Body of pancreas (tissue), 4 donors: ENCODE measurements around the gene SLC38A2. TPM values are rescaled to one million over a fixed set of nuclear protein-coding genes. Genes with fewer than 3 reads are reported as not detected.

ENCODE experiments used
- ATAC-seq: fragments of 150-250 bp; one replicate; pipeline ENCODE4 v1.9.1; 2016
- DNase-seq, 4 donors: peaks; one replicate each; pipeline ENCODE4 v3.0.0-alpha.2; 2019
- H3K27ac ChIP-seq, 4 donors: fragments of 200-600 bp; sonication (generic); 1 replicate in 3 of 4; 2 replicates in 1 of 4; pipeline versions ENCODE4 v1.5.1 to v1.6.1; 2016 to 2019; ENCODE audit warnings: mild to moderate bottlenecking in 1 of 4, mixed read lengths in 1 of 4, moderate library complexity in 1 of 4
- H3K27me3 ChIP-seq, 2 donors: fragments of 200-600 bp; sonication (generic); one replicate each; pipeline ENCODE4 v1.6.0; 2016; ENCODE audit warnings: mild to moderate bottlenecking in 1 of 2
- H3K36me3 ChIP-seq, 2 donors: fragments of 200-600 bp; sonication (generic); replicated peaks in 1 of 2; 2 replicates each; pipeline ENCODE4 v1.5.1; 2016; ENCODE audit warnings: low read depth in 2 of 2; ENCODE audit not compliant: insufficient read depth in 1 of 2
- H3K4me1 ChIP-seq: fragments of 200-600 bp; sonication (generic); one replicate; pipeline ENCODE4 v1.6.0; 2016
- H3K4me3 ChIP-seq, 2 donors: fragments of 200-600 bp; sonication (generic); 1 replicate in 1 of 2; 2 replicates in 1 of 2; pipeline ENCODE4 v1.5.1; 2016 to 2019
- H3K9me3 ChIP-seq, 3 donors: fragments of 200-600 bp; sonication (generic); 1 replicate in 2 of 3; 2 replicates in 1 of 3; pipeline ENCODE4 v1.5.1; 2016
- POLR2A ChIP-seq, 3 donors: fragments of 450-650 bp; IDR thresholded peaks; one replicate each; pipeline ENCODE4 v1.6.1; 2016; ENCODE audit warnings: antibody characterized with exemption in 3 of 3, mild to moderate bottlenecking in 2 of 3
- WGBS, 2 donors: methylation state at CpG; one replicate each; pipeline ENCODE4 v1.1.5; 2017; 5-methylcytosine and 5-hydroxymethylcytosine counted together
- intact Hi-C: fragments of 100-400 bp; cut with DNase I; formaldehyde crosslinking; loops from one replicate; pipeline ENCODE4 v1.15.1; 2023
- total RNA-seq, 2 donors: library from RNA; depleted of rRNA; stranded (reverse); fragments of >200 nt; gene quantifications; one replicate each; pipeline ENCODE4 v1.1.0, GENCODE V29; 2016
- TF ChIP-seq, protein P1 (sequence below), 7 experiments: fragments of 450-650 bp in 4 of 7; fragments of 200-600 bp in 3 of 7; sonication (generic) in 3 of 7; IDR thresholded peaks; one replicate each; pipeline ENCODE4 v1.5.1; 2016 to 2019; ENCODE audit warnings: antibody characterized with exemption in 7 of 7

SLC38A2 gene
- total RNA-seq, 2 donors from 2014 or later, result 184 to 203 TPM

DNA sequence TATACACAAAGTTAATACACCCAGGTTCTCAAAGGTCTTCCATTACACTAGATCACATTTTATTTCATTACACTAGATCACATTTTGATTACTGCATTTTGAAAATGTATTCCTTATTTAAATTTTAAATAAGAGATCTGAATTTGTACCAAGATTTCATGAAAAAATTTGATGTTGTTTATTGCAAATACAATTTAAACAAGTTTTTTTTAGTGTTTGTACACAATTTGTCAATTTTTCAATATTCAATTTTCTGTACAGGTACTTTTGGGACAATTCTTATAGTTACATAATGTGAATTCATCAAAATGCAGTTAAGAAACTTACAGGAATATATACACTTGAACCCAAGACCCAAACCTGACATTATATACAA, 14.3 kb downstream of the SLC38A2 start:
- H3K36me3 ChIP-seq, result peaks cover 18 to 26% of the 10 kb centered on the region in 2 donors
- H3K27ac ChIP-seq, result no peak overlapping the region
- no peak for ATAC-seq
- no peaks in the 10 kb centered on the region for H3K9me3 ChIP-seq
- no peak for DNase-seq
- intact Hi-C loops, result loop anchor here (10.0 kb wide), 1 partner anchor 296 kb away; no protein-coding TSS in a partner anchor
- no peak overlapping the region for H3K4me3 ChIP-seq
- no peaks in the 10 kb centered on the region for H3K27me3 ChIP-seq
- peaks cover 44% of the 10 kb centered on the region for H3K4me1 ChIP-seq
- TF ChIP-seq POLR2A (IDR thresholded peaks at IDR 0.05), result peak in 1 of 3 donors; percentile 3
- TF ChIP-seq, protein P1, sequence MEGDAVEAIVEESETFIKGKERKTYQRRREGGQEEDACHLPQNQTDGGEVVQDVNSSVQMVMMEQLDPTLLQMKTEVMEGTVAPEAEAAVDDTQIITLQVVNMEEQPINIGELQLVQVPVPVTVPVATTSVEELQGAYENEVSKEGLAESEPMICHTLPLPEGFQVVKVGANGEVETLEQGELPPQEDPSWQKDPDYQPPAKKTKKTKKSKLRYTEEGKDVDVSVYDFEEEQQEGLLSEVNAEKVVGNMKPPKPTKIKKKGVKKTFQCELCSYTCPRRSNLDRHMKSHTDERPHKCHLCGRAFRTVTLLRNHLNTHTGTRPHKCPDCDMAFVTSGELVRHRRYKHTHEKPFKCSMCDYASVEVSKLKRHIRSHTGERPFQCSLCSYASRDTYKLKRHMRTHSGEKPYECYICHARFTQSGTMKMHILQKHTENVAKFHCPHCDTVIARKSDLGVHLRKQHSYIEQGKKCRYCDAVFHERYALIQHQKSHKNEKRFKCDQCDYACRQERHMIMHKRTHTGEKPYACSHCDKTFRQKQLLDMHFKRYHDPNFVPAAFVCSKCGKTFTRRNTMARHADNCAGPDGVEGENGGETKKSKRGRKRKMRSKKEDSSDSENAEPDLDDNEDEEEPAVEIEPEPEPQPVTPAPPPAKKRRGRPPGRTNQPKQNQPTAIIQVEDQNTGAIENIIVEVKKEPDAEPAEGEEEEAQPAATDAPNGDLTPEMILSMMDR (IDR thresholded peaks at IDR 0.05), result no peak

DNA sequence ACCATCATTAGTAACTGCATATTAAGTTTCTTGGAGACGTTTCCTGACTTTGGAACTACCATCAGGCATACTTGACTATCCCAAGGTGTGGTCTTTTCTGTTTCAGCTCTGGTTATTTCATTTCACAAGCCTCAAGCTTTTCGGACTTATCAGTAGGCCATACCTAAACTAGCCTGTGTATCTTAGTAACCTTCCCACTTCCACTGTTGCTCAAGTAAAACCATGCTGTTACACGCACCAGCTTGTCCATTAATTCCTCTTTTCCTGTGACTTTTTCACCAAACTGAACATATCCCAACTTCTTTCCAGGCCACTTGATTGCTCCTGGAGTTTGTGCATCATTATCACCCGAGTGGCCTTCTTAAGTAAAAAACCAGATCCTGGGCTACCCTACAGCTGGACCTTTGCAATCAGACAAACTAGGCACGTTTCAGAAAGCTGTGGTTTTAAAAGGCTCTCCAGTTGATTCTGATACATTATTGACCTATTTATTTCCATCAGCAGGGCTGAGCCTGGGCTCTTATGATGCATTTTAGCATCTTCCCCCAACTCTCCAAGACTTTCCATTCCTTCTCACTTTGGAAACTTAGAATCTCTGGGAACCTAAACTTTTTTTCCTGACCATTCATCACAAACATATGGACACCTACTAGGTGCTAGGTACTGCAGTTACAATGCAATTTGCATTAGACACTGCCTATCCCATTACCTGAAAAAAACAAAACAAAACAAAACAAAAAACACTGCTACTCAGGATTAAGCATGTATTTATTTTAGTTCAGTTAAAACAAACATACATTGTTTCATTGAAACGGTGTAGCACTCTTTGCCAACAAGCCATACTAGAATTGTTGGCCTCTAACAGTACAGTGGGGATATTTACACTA, 14.9 kb downstream of the SLC38A2 start:
- peak in 2 of 3 donors; percentile 1 to 10 for TF ChIP-seq POLR2A (IDR thresholded peaks at IDR 0.05)
- TF ChIP-seq, protein P1 (IDR thresholded peaks at IDR 0.05), result no peak
- no peak for DNase-seq
- H3K27me3 ChIP-seq, result no peaks in the 10 kb centered on the region
- WGBS, 2 donors, result 31 to 41% methylated on average over 6 of the region's 6 CpGs
- peak overlapping the region in 1 of 4 donors; percentile 35 for H3K27ac ChIP-seq
- peaks cover 18 to 20% of the 10 kb centered on the region in 2 donors for H3K36me3 ChIP-seq
- intact Hi-C loops, result loop anchor here (10.0 kb wide), 1 partner anchor 297 kb away; no protein-coding TSS in a partner anchor
- peak; percentile 21 for ATAC-seq
- no peak overlapping the region for H3K4me3 ChIP-seq
- no peaks in the 10 kb centered on the region for H3K9me3 ChIP-seq
- H3K4me1 ChIP-seq, result peaks cover 37% of the 10 kb centered on the region

DNA sequence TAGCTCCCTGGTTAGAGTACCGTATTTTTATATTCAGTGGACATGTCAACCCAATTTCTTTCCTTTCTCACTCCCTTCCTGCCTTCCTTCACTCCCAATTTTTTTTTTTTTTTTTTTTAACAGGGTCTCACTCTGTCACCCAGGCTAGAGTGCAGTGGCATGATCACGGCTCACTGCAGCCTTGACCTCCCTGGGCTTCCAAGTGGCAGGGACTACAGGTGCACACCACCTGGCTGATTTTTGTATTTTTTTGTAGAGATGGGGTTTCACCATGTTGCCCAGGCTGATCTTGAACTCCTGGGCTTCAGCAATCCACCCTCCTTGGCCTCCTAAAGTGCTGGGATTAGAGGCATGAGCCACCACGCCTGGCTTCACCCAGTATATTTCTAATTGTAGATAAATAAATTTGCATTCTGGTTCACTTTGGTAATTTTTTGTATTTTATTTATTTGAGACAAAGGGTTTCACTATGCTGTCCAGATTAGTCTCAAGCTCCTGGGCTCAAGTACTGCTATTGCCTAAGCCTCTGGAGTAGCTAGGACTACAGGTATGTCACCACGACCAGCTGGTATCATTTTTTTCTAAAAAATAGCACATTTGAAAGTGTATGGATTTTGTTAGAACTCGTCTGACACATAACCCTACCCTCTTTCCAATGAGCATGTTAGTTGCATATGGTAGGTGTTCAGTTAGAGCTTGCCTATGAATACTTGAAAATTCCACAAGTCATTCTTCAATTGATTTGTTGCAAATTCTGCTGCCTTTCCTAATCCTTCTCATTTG, 15.7 kb downstream of the SLC38A2 start:
- TF ChIP-seq POLR2A (IDR thresholded peaks at IDR 0.05), result no peak
- TF ChIP-seq, protein P1 (IDR thresholded peaks at IDR 0.05), result no peak
- Histone ChIP-seq H3K4me3 (no peak overlapping the region), H3K4me1 (peaks cover 29% of the 10 kb centered on the region), H3K9me3 (no peaks in the 10 kb centered on the region), H3K36me3 (peaks cover 17% of the 10 kb centered on the region in 2 donors), H3K27ac (no peak overlapping the region), H3K27me3 (no peaks in the 10 kb centered on the region)
- 44 to 46% methylated on average over 5 of the region's 5 CpGs for WGBS, 2 donors
- no peak for DNase-seq
- peak; percentile 39 for ATAC-seq
- intact Hi-C loops, result loop anchor here (10.0 kb wide), 1 partner anchor 298 kb away; no protein-coding TSS in a partner anchor

DNA sequence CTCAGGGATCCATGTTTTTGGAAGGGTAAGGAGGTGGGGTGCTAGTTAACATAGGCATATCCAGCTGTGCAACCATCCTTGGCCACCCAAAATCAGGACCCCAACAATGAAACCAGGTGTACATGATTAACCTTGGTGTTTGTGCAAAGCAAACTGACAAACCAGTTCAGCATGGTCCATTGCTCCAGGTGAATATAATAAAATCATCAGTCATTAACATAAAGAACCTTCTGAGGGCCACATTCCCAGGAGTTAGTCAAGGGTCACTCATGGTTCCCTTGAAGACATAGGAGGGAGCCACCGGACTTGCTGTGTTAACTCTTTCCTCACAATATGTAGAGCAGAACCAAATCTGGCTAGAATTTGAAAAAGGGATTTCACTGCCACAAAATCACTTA, 17.8 kb downstream of the SLC38A2 start:
- ATAC-seq (no peak), DNase-seq (no peak)
- WGBS, 2 donors, result 10 to 15% methylated on average over 1 of the region's 1 CpG
- Histone ChIP-seq H3K27ac (no peak overlapping the region), H3K4me1 (peaks cover 12% of the 10 kb centered on the region), H3K27me3 (no peaks in the 10 kb centered on the region), H3K36me3 (peaks cover 5 to 6% of the 10 kb centered on the region in 2 donors), H3K4me3 (no peak overlapping the region), H3K9me3 (no peaks in the 10 kb centered on the region)
- intact Hi-C loops, result loop anchor here (10.0 kb wide), 1 partner anchor 300 kb away; no protein-coding TSS in a partner anchor
- no peak for TF ChIP-seq POLR2A (IDR thresholded peaks at IDR 0.05)
- TF ChIP-seq, protein P1 (IDR thresholded peaks at IDR 0.05), result no peak
